Measurements from ENCODE around the gene CLSTN2. TPM values are rescaled to one million over a fixed set of nuclear protein-coding genes. Genes with fewer than 3 reads are reported as not detected.

CLSTN2 gene
- total RNA-seq, 1 experiment from 2014 or later, result 0.68 TPM

GRCh38 chr3:140466535-140466934, 531.5 kb downstream of the CLSTN2 start:
- Histone ChIP-seq H3K27me3 (ENCODE audit: insufficient read depth, low read length) (no peaks in the 10 kb centered on the region), H3K79me2 (ENCODE audit: insufficient read depth, low read length) (no peaks in the 10 kb centered on the region), H2AK5ac (ENCODE audit: insufficient read length, low read length) (no peak overlapping the region), H3T11ph (ENCODE audit: low read length) (no peak overlapping the region), H2BK15ac (ENCODE audit: low read depth, low read length) (no peak overlapping the region), H4K91ac (ENCODE audit: insufficient read length, low read depth, low read length) (no peak overlapping the region), H4K8ac (replicated peaks; ENCODE audit: insufficient read length, low read depth, low read length) (no peak overlapping the region), H3K56ac (ENCODE audit: insufficient read length, low read depth, low read length) (no peak overlapping the region), H3K23me2 (ENCODE audit: insufficient read length, low read depth, low read length, poor library complexity, severe bottlenecking) (no peaks in the 10 kb centered on the region), H3K14ac (ENCODE audit: insufficient read depth, low read length) (no peak overlapping the region), H3K27ac (ENCODE audit: insufficient read length, low read depth, low read length) (no peak overlapping the region), H2BK20ac (ENCODE audit: low read depth, low read length, poor library complexity, severe bottlenecking) (no peak overlapping the region), H2BK12ac (ENCODE audit: insufficient read length, low read depth, low read length) (no peak overlapping the region), H3K4me1 (ENCODE audit: insufficient read depth, low read length) (no peaks in the 10 kb centered on the region), H3K9me3 (ENCODE audit: control insufficient read depth, low read depth, low read length) (no peaks in the 10 kb centered on the region), H2BK5ac (ENCODE audit: insufficient read length, low read length) (no peak overlapping the region), H2BK120ac (ENCODE audit: low read depth, low read length, poor library complexity, severe bottlenecking) (no peak overlapping the region), H3K79me1 (ENCODE audit: insufficient read depth, low read depth, low read length, poor library complexity, severe bottlenecking) (no peaks in the 10 kb centered on the region), H3K23ac (ENCODE audit: insufficient read length, low read depth, low read length) (no peak overlapping the region), H4K20me1 (ENCODE audit: control insufficient read depth, insufficient read depth, insufficient read length) (no peaks in the 10 kb centered on the region), H3K18ac (ENCODE audit: insufficient read length, low read depth, low read length) (no peak overlapping the region), H3K4me2 (ENCODE audit: insufficient read depth, insufficient read length, low read length) (no peak overlapping the region), H2AFZ (ENCODE audit: low read length) (no peak overlapping the region), H3K4ac (ENCODE audit: low read depth, low read length) (no peak overlapping the region), H3K9ac (ENCODE audit: extremely low read depth, insufficient read length, low read length) (no peak overlapping the region), H4K5ac (ENCODE audit: insufficient read length, low read depth, low read length) (no peak overlapping the region)
- Mint-ChIP-seq H3K27ac (no peak overlapping the region), H3K9me3 (no peaks in the 10 kb centered on the region), H3K4me1 (peaks cover 18 to 27% of the 10 kb centered on the region in 2 experiments), H3K4me3 (no peak overlapping the region), H3K27me3 (ENCODE audit: low read depth) (peaks cover 28% of the 10 kb centered on the region), H3K36me3 (ENCODE audit: insufficient read depth in 1 of 3, low read depth in 3 of 3) (no peaks in the 10 kb centered on the region; a peak in 1 of 7 replicates)
- no peak for TF ChIP-seq CTCF (conservative IDR thresholded peaks at IDR 0.05)
- DNase-seq, result no peak
- no CpG with 5 or more reads among the region's 9 CpGs for WGBS (ENCODE audit: extremely low coverage, insufficient read length, low lambda C conversion rate)

Measured in H9 (cell line).